HG02759 (cell line): ENCODE results near the gene GLB1L3.
"Not testable (repeated sequence)": the region's sequence is repeated elsewhere in the genome, so short reads cannot be mapped to it uniquely, and the experiment has no call there.

Experiments used
- ATAC-seq: cut with Tn5 transposase; IDR thresholded peaks from one replicate; pipeline ENCODE4 v1.9.1; 2021; ENCODE audit warnings: mild to moderate bottlenecking, moderate library complexity; ENCODE audit not compliant: unreplicated experiment

GLB1L3 gene

GRCh38 chr11:134272381-134273316 lies 3.5 kb upstream of the GLB1L3 start:
- no peak for ATAC-seq

- ATAC-seq, result no peak
Measured at GRCh38 chr11:134273317-134273712, 2.9 kb upstream of the GLB1L3 start.

- ATAC-seq, result no peak
Measured at GRCh38 chr11:134275188-134275533, 1.0 kb upstream of the GLB1L3 start.

- ATAC-seq, result peak; percentile 19
Measured at GRCh38 chr11:134276396-134277182, 410 bp downstream of the GLB1L3 start.

GRCh38 chr11:134277183-134278001 lies 1.2 kb downstream of the GLB1L3 start:
- no peak for ATAC-seq

- no peak for ATAC-seq
Measured at GRCh38 chr11:134278356-134278755, 2.2 kb downstream of the GLB1L3 start.

GRCh38 chr11:134281635-134282034 lies 5.5 kb downstream of the GLB1L3 start:
- not testable (repeated sequence) for ATAC-seq

GRCh38 chr11:134282121-134283045 lies 6.2 kb downstream of the GLB1L3 start:
- ATAC-seq, result no peak

- no peak for ATAC-seq
Measured at GRCh38 chr11:134283461-134284230, 7.5 kb downstream of the GLB1L3 start.

GRCh38 chr11:134284349-134284748 lies 8.2 kb downstream of the GLB1L3 start:
- not testable (repeated sequence) for ATAC-seq

GRCh38 chr11:134287561-134287960 lies 11.4 kb downstream of the GLB1L3 start:
- ATAC-seq, result no peak

- no peak for ATAC-seq
Measured at GRCh38 chr11:134288486-134288885, 12.3 kb downstream of the GLB1L3 start.

- ATAC-seq, result no peak
Measured at GRCh38 chr11:134289167-134289566, 13.0 kb downstream of the GLB1L3 start.

GRCh38 chr11:134289789-134290188 lies 13.6 kb downstream of the GLB1L3 start:
- no peak for ATAC-seq

GRCh38 chr11:134290646-134291045 lies 14.5 kb downstream of the GLB1L3 start:
- no peak for ATAC-seq

- ATAC-seq, result no peak
Measured at GRCh38 chr11:134291196-134291595, 15.0 kb downstream of the GLB1L3 start.

GRCh38 chr11:134292661-134293060 lies 16.5 kb downstream of the GLB1L3 start:
- ATAC-seq, result no peak

GRCh38 chr11:134293119-134294113 lies 17.2 kb downstream of the GLB1L3 start:
- ATAC-seq, result no peak
